Gastroesophageal sphincter (tissue), 3 donors: ENCODE measurements around the gene C5orf15.

ENCODE experiments used
- EP300 ChIP-seq: sonication (generic); formaldehyde crosslinking; IDR thresholded peaks from one replicate; pipeline ENCODE4 v1.6.1; 2017; ENCODE audit warnings: antibody characterized with exemption, mild to moderate bottlenecking
- POLR2A ChIP-seq, 2 donors: fragments of 450-650 bp; IDR thresholded peaks; one replicate each; pipeline ENCODE4 v1.6.1; 2017; ENCODE audit warnings: antibody characterized with exemption in 2 of 2, mild to moderate bottlenecking in 2 of 2, moderate library complexity in 1 of 2
- POLR2AphosphoS5 ChIP-seq: sonication (generic); formaldehyde crosslinking; IDR thresholded peaks from one replicate; pipeline ENCODE4 v1.6.1; 2017; ENCODE audit warnings: antibody characterized with exemption
- TF ChIP-seq, protein P1 (sequence below), 4 experiments: fragments of 200-600 bp in 2 of 4; fragments of 450-650 bp in 2 of 4; sonication (generic) in 1 of 4; IDR thresholded peaks; one replicate each; pipeline ENCODE4 v1.5.1; 2017 to 2019; ENCODE audit warnings: antibody characterized with exemption in 4 of 4, mild to moderate bottlenecking in 2 of 4, moderate library complexity in 2 of 4

DNA sequence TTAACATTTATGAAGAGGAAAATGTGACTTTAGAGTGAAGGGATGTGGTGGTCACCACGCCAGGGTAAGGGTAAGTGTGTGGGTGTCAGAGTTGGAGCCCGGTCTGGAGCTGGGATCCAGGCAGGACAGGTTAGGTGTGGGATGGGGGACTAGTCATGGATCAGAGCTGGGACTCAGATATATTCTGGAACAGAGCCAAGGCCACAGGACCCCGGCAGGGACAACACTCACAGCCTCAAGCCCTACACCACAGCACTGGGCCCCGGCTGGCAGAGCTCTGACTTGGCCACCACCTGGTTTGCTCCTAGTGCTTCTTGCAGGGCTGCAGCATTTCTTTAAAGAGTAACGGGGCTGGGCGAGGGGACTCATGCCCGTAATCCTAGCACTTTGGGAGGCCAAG is 47.4 kb downstream of the C5orf15 start:
- TF ChIP-seq, protein P1, sequence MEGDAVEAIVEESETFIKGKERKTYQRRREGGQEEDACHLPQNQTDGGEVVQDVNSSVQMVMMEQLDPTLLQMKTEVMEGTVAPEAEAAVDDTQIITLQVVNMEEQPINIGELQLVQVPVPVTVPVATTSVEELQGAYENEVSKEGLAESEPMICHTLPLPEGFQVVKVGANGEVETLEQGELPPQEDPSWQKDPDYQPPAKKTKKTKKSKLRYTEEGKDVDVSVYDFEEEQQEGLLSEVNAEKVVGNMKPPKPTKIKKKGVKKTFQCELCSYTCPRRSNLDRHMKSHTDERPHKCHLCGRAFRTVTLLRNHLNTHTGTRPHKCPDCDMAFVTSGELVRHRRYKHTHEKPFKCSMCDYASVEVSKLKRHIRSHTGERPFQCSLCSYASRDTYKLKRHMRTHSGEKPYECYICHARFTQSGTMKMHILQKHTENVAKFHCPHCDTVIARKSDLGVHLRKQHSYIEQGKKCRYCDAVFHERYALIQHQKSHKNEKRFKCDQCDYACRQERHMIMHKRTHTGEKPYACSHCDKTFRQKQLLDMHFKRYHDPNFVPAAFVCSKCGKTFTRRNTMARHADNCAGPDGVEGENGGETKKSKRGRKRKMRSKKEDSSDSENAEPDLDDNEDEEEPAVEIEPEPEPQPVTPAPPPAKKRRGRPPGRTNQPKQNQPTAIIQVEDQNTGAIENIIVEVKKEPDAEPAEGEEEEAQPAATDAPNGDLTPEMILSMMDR (IDR thresholded peaks at IDR 0.05) = no peak
- TF ChIP-seq POLR2A (IDR thresholded peaks at IDR 0.05) (no peak), POLR2AphosphoS5 (no peak), EP300 (no peak)
